ENCODE measurements around the gene MME.
"Not testable (repeated sequence)": the region's sequence is repeated elsewhere in the genome, so short reads cannot be mapped to it uniquely, and the experiment has no call there.

MME gene

GRCh38 chr3:155086051-155086450 lies 5.9 kb downstream of the MME start:
- no peak for DNase-seq

GRCh38 chr3:155088706-155089345 lies 8.7 kb downstream of the MME start:
- DNase-seq, result no peak

- DNase-seq, result no peak
Observed at GRCh38 chr3:155089495-155089894, 9.4 kb downstream of the MME start.

- no peak for DNase-seq
Observed at GRCh38 chr3:155093261-155093660, 13.1 kb downstream of the MME start.

- no peak for DNase-seq
Observed at GRCh38 chr3:155096303-155097008, 16.3 kb downstream of the MME start.

GRCh38 chr3:155097009-155097349 lies 16.9 kb downstream of the MME start:
- no peak for DNase-seq

- DNase-seq, result no peak
Observed at GRCh38 chr3:155101398-155101797, 21.3 kb downstream of the MME start.

GRCh38 chr3:155102329-155102728 lies 22.2 kb downstream of the MME start:
- DNase-seq, result no peak

GRCh38 chr3:155103686-155104085 lies 23.6 kb downstream of the MME start:
- no peak for DNase-seq

GRCh38 chr3:155106119-155106518 lies 26.0 kb downstream of the MME start:
- no peak for DNase-seq

GRCh38 chr3:155110022-155110421 lies 29.9 kb downstream of the MME start:
- no peak for DNase-seq

GRCh38 chr3:155110996-155111901 lies 31.1 kb downstream of the MME start:
- DNase-seq, result no peak

GRCh38 chr3:155111971-155112370 lies 31.9 kb downstream of the MME start:
- DNase-seq, result no peak

GRCh38 chr3:155112661-155113389 lies 32.7 kb downstream of the MME start:
- no peak for DNase-seq

- not testable (repeated sequence) for DNase-seq
Observed at GRCh38 chr3:155124745-155125144, 44.6 kb downstream of the MME start.

GRCh38 chr3:155129396-155129795 lies 49.3 kb downstream of the MME start:
- DNase-seq, result no peak

GRCh38 chr3:155130001-155130400 lies 49.9 kb downstream of the MME start:
- no peak for DNase-seq

- no peak for DNase-seq
Observed at GRCh38 chr3:155131104-155131503, 51.0 kb downstream of the MME start.

GRCh38 chr3:155134311-155134710 lies 54.2 kb downstream of the MME start:
- not testable (repeated sequence) for DNase-seq

- no peak for DNase-seq
Observed at GRCh38 chr3:155135003-155135402, 54.9 kb downstream of the MME start.

- DNase-seq, result no peak
Observed at GRCh38 chr3:155138677-155139076, 58.6 kb downstream of the MME start.

GRCh38 chr3:155147588-155147987 lies 67.5 kb downstream of the MME start:
- DNase-seq, result no peak

- no peak for DNase-seq
Observed at GRCh38 chr3:155149494-155149893, 69.4 kb downstream of the MME start.

Data from CD4-positive, alpha-beta T cell treated with Interleukin-17A for 4 hours (primary cell).